GM19239 (cell line): ENCODE measurements around the gene GID4.
"Not testable (repeated sequence)": the region's sequence is repeated elsewhere in the genome, so short reads cannot be mapped to it uniquely, and the experiment has no call there.

Source experiments
- DNase-seq: peaks from one replicate; pipeline ENCODE4 v3.0.0; 2011; ENCODE audit warnings: low spot score; ENCODE audit not compliant: insufficient read length
- FAIRE-seq: peaks from 2 replicates; lab custom pipeline; 2011; peaks lifted over from hg19 to GRCh38; lab: Jason Lieb, UNC

Gene GID4

GRCh38 chr17:18038861-18039534 lies at the start of gene GID4, which contains the start of gene ATPAF2:
Gene GID4, plus strand, starts transcription at chr17:18039408. Its CDS starts 57 bp downstream, at chr17:18039465.
Gene ATPAF2, minus strand, starts transcription at chr17:18039168. Its CDS starts 155 bp downstream, at chr17:18039013.
- FAIRE-seq (peak; percentile 96), DNase-seq (peak; percentile 91)

- no peak for FAIRE-seq
- no peak for DNase-seq
Observed at GRCh38 chr17:17989618-17990017, 49.6 kb upstream of the GID4 start.

- DNase-seq, result no peak
- FAIRE-seq, result no peak
Observed at GRCh38 chr17:17990282-17990681, 48.9 kb upstream of the GID4 start.

- DNase-seq (no peak), FAIRE-seq (no peak)
Observed at GRCh38 chr17:17993366-17993765, 45.8 kb upstream of the GID4 start.

DNA sequence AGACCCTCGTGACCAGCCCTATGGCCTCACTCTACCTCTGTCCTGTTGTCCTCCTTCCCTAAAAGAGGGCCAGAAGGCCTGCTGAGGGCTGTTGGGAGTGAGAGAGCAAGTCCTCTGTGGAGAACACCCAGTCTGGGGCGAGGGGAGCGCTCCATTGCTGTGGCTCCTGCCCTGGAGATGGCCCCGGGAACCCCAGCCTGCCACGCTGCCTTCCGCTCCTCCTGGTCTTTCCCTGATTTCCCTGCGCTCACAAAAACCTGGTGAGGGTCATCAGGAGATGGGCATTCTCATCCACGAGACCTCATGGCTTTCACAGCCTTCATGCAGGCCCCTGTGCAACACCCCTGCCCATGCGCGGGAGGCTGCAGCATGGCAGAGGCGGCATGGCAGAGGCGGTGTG lies 45.4 kb upstream of the GID4 start:
- FAIRE-seq, result no peak
- DNase-seq, result no peak

DNA sequence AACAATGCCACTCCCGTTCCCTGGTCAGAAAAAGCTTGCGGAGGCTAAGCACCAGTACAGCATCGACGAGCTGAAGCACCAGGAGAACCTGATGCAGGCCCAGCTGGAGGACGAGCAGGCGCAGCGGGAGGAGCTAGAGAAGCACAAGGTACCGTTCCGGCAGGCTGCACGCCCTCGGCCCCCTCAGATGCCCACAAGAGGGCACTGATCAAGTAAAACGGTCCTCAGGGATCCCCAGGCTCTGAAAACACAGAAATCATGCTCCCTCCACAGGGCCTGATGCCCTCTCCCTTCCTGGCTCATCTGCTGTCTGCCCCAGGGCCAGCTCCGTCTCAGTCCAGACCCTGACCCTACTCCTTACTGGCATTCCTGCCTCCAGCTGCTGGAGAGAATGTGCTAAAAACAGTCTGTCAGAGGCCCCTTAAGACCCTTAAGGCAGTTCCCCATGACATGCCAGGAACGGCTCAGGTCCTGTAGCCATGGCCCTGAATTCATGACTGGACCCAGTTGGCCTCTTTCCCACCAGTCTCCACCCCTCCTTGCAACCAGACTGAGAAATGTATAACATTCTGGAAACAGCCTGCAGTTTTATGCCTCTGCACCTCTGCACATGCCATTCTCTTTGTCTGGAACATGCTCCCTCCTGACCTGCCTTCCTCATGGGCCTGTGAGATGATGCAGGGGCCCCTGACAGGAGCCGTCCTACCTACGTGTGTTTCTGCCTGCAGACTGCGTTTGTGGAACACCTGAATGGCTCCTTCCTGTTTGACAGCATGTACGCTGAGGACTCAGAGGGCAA lies 44.7 kb upstream of the GID4 start:
- FAIRE-seq (no peak), DNase-seq (no peak)

GRCh38 chr17:17995887-17996286 lies 43.3 kb upstream of the GID4 start:
- not testable (repeated sequence) for DNase-seq, FAIRE-seq

DNA sequence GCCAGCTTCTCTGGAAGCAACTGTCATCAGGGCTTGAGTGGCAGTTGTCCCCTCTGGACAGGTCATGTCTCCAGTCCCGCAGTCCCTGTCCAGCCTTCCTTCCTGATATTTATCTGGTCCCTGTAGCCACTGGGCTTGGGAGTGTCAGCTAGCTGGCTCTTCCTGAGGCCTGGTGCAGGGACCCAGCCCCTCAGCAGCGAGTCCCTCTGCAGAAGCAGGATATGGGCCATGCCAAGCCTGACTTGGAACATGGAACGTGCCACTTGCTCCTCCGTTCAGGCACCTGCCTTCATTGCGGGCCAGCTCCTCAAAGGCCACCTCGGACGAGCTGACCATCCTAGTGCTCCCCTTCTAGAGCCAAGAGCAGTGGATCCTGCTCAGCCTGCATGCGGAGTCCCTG lies 40.3 kb upstream of the GID4 start:
- no peak for DNase-seq
- no peak for FAIRE-seq

DNA sequence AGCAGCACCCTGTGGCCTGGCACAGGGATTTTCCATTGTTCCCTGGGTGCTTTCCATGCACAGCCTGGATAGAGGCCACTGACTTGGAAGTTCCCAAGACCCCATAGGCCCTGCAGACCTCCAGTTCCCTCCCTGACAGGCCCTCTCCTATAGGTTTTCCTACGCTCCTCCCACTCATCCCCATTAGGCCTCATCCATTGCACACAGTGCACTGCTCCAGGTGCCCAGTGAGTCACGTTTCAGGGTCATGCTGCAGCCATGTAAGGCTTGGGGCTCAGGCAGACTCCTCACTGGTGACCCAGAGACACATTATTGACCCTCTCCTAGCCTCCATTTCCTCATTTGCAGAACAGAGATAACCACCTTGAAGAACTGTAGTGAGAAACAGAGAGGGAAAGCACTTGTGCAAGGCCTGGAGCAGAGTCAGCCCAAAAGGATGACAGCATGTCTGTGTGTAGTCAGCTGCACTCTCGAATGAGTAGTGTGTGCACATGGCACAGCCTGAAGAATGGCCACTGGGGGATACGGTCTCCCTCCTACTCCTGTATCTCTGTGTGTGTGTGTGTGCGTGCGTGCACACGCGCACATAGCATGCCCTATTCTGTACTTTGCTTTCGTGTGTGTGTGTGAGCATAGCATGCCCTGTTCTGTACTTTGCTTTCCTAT lies 39.7 kb upstream of the GID4 start:
- FAIRE-seq, result no peak

DNA sequence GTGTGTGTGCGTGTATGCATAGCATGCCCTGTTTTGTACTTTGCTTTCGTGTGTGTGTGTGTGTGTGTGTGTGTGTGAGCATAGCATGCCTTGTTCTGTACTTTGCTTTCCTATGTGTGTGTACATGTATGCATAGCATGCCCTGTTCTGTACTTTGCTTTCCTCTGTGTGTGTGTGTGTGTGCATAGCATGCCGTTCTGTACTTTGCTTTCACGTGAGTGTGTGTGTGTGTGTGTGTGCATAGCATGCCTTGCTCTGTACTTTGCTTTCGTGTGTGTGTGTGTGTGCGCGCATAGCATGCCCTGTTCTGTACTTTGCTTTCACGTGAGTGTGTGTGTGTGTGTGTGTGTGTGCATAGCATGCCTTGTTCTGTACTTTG lies 39.2 kb upstream of the GID4 start:
- DNase-seq, result no peak
- FAIRE-seq, result no peak

More for the DNA sequence above, 39.7 kb upstream of the GID4 start:
- DNase-seq, result no peak

DNA sequence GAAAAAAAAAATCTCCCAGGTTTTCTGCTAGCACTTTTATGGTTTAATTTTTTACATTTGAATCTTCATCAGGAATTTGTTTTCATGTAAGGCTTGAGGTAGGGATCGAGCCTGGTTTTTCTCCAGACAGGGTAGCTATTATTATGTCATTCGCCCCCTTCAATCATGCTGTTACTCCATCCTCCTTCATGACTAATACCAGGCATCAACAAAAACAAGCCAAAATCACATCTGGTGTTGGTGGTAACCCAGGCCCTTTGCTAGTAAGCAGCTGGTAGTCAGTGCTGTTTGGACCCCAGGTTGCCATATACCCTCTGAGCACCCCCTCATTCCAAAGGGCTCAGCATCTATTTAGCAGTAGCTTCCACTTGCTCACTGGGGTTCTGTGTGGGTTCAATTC lies 37.0 kb upstream of the GID4 start:
- DNase-seq, result no peak
- no peak for FAIRE-seq

DNA sequence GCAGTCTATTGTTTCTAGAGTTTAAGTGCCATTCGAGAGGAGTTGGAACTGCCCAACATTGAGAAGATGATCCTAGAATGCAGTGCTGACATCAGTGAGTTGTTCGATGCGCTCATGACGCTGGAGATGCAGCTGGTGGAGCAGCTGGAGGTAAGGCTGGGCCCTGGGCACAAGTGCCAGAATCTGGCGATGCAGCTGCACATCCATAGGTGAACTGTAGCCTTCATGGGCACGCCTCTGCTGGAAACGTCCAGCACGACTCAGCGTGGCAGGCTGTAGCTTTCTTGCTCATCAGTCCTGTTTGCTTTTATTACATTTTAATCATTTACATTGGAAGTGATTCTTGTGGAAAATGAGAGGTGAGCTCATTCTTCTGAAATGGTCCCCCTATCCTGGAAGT lies 34.9 kb upstream of the GID4 start:
- DNase-seq, result no peak
- no peak for FAIRE-seq

DNA sequence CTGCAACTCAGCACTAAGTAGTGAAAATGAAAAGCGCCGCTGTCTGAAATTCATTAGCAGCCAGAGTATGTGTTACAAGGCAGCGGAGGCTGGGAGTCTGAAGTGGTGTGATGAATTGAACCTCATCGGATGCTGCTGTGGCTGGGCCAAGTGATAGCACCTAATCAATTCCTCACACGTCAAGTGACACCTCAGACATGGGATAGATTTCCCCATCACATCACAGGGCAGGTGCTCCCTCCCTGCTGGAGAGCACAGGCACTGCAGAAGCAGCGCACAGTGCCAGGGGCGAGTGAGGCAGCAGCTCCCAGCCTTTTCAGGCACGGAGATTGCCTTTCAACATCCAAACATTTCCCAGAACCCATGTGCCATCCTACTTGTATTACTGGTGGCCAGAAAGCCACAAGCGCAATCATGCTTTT lies 34.3 kb upstream of the GID4 start:
- FAIRE-seq (no peak), DNase-seq (no peak)

GRCh38 chr17:18005496-18005895 lies 33.7 kb upstream of the GID4 start:
- no peak for FAIRE-seq
- no peak for DNase-seq

GRCh38 chr17:18006495-18007239 lies 32.5 kb upstream of the GID4 start:
- DNase-seq, result no peak
- FAIRE-seq, result no peak

DNA sequence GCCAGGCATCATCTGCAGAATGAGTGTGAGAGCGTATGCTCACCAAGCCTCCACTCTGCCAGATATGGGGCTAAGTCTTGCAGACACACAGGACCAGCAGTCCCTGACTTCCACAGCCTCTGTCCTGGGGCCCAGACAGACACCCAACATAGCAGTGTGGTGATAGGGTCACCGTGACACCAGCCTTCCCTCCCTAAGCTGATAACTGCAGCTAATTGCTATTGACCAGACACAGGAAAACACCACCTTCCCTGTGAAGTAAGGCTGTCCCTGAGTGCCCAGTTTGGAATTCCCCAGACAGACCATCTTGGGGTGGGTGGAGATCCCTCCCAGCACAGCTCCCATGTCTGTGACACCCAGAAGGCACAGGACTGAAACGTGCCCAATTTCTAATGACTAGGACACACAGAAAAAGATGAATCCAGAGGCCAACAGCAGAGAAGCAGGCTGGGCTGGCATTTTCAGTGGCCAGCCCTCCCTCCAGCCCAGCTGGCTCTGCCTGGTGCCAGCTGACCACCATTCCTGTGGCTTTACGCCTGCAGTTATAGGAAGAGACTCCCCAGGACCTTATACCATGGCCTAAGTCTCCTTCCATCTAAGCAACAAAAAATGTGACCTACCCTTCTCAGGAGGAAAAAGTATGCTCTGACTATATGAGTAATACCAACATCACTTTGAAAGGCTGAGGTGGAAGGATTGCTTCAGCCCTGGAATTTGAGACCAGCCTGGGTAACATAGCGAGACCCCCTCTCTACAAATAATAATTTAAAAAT lies 30.5 kb upstream of the GID4 start:
- FAIRE-seq, result no peak
- DNase-seq, result no peak

DNA sequence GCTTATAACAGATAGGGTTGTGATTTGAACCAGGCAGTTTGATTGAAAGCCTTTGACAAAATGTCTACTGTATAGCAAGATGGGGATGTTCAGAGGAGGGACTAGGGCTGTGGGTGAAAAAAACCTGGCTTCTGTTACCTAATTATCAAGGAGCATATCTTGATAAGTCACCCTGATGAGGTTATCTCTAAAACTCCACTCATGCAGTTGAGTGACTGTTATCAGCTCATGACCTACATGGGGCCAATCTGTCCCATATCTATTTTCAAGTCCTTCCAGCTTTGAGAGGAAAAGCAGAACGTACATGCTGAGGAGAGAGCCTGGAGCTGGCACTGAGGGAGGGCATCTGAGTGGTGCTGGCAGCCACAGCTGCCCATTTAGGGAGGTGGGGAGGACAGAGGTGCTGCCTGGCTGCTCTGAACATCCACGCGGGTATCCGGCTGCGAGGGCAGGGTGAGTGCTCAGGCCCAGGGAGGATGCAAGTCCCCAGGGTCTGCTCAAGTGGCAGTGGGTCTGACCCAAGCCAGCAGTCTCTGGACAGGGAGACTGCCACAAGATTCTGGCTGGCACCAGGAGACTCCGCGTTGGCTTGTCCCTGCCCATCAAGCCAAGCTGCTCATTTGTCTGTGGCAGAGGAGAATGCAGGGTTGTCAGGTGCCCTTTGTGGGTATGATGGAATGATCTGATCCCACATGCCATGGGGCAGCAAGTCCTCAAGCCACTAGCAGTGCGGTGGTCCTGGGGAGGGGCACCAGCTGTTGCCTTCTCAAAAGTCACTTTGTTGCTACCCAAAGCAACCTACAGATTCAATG lies 29.4 kb upstream of the GID4 start:
- DNase-seq, result no peak

DNA sequence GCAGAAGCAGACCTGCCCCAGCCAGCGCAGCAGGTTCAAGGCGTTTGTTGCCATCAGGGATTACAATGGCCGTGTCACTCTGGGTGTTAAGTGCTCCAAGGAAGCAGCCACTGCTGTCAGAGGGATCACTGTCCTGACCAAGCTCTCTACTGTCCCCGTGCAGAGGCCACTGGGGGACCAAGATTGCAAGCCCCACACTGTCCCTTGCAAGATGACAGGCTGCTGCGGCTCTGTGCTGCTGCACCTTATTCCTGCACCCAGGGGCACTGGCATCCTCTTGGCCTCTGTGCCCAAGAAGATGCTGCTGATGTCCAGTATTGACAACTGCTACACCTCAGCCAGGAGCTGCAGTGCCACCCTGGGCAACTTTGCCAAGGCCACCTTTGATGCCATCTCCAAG lies 27.9 kb upstream of the GID4 start:
- FAIRE-seq (no peak), DNase-seq (no peak)

More for the DNA sequence above, 29.4 kb upstream of the GID4 start:
- no peak for FAIRE-seq

- DNase-seq (no peak), FAIRE-seq (no peak)
Observed at GRCh38 chr17:18014006-18014405, 25.2 kb upstream of the GID4 start.
